ENCODE measurements around the gene PUS1. TPM values are rescaled to one million over a fixed set of nuclear protein-coding genes. Genes with fewer than 3 reads are reported as not detected.
"Not testable (repeated sequence)": the region's sequence is repeated elsewhere in the genome, so short reads cannot be mapped to it uniquely, and the experiment has no call there.

Gene PUS1
- total and polyA plus RNA-seq, 2 donors from 2014 or later, result 16.1 to 28.8 TPM

DNA sequence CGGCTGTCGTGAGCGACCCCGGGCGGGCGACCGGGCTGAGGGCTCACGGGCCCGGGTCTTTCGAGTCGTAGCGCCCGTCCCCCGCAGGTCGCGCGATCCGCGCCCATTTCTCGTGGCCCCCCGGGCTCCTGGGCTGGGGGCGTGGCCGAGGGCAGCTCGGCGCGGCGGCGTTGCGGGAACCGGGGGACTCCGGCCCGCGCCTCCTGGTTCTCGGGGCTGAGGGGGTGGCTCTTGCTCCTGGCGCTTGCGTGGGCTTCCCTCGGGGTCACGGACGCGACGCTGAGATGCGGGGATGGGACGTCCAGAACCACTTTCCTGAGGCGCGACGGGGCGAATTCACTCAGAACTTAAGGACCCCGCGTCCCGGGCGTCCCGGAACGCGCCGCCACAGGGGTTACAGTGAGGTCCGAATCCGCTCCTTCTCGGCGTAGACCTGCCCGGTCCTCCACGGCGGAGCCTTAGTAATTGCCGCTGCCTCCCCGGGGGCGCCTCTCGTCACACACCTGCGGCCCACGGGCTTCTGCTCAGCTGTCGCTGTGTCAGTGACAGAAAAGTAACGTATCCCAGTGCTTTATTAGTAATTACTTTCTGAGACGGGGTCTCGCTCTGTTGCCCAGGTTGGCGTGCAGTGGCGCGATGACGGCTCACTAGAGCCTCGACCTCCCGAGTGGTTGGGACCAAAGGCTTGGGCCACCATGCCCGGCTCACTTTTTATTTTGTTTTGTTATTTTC is 21.3 kb downstream of the PUS1 start:
- Histone ChIP-seq H3K4me1 (ENCODE audit: control insufficient read depth in 2 of 3, insufficient read depth in 2 of 3, low read depth in 1 of 3, low read length in 3 of 3) (peaks cover 0 to 4% (median 0%) of the 10 kb centered on the region in 3 donors), H3K9me3 (ENCODE audit: control insufficient read depth in 2 of 3, insufficient read depth in 1 of 3, low read length in 3 of 3) (no peaks in the 10 kb centered on the region), H3K4me3 (ENCODE audit: low read length in 3 of 3) (peak overlapping the region; percentile 61 to 78 (median 68)), H3K36me3 (ENCODE audit: control insufficient read depth in 2 of 3, insufficient read depth in 3 of 3, low read length in 3 of 3) (no peaks in the 10 kb centered on the region), H3K27ac (ENCODE audit: low read depth in 2 of 2, low read length in 2 of 2) (peak overlapping the region in 1 of 2 donors; percentile 51), H3K9ac (ENCODE audit: low read length in 3 of 3) (peak overlapping the region; percentile 39 to 91 (median 77)), H3K27me3 (ENCODE audit: control insufficient read depth, insufficient read depth, low read length) (no peaks in the 10 kb centered on the region)
- TF ChIP-seq, protein P1, sequence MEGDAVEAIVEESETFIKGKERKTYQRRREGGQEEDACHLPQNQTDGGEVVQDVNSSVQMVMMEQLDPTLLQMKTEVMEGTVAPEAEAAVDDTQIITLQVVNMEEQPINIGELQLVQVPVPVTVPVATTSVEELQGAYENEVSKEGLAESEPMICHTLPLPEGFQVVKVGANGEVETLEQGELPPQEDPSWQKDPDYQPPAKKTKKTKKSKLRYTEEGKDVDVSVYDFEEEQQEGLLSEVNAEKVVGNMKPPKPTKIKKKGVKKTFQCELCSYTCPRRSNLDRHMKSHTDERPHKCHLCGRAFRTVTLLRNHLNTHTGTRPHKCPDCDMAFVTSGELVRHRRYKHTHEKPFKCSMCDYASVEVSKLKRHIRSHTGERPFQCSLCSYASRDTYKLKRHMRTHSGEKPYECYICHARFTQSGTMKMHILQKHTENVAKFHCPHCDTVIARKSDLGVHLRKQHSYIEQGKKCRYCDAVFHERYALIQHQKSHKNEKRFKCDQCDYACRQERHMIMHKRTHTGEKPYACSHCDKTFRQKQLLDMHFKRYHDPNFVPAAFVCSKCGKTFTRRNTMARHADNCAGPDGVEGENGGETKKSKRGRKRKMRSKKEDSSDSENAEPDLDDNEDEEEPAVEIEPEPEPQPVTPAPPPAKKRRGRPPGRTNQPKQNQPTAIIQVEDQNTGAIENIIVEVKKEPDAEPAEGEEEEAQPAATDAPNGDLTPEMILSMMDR (IDR thresholded peaks at IDR 0.05; ENCODE audit: borderline replicate concordance, extremely low read depth, insufficient read depth), result no peak
- intact Hi-C loops (cut with DNase I), result no loop called here
- DNase-seq (peak; percentile 21 to 85 (median 43)), FAIRE-seq (no peak)

DNA sequence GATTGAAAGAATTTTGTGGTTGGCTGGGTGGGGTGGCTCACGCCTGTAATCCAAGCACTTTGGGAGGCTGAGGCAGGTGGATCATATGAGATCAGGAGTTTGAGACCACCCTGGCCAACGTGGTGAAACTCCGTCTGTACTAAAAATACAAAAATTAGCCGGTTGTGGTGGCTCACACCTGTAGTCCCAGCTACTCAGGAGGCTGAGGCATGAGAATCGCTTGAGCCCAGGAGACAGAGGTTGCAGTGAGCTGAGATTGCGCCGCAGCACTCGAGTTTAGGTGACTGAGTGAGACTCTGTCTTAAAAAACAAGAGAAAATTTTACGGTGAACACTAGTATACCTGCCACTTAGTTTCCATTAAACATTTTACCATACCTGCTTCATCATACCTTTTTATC is 24.7 kb downstream of the PUS1 start:
- H3K4me3 ChIP-seq (ENCODE audit: low read length in 3 of 3); FAIRE-seq: not testable (repeated sequence)

DNA sequence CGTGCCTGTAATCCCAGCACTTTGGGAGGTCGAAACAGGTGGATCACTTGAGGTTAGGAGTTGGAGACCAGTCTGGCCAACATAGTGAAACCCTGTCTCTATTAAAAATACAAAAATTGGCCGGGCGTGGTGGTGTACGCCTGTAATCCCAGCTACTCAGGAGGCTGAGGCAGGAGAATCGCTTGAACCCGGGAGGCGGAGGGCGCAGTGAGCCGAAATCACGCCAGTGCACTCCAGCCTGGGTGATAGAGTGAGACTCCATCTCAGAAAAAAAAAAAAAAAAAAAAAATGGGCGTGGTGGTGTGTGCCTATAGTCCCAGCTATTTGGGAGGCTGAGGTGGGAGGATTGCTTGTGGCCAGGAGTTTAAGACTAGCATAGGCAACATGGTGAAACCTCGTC is 25.4 kb downstream of the PUS1 start:
- H3K27ac ChIP-seq (ENCODE audit: low read depth in 2 of 2, low read length in 2 of 2); H3K27me3 ChIP-seq (ENCODE audit: control insufficient read depth, insufficient read depth, low read length); H3K4me3 ChIP-seq (ENCODE audit: low read length in 3 of 3); H3K4me1 ChIP-seq (ENCODE audit: control insufficient read depth in 2 of 3, insufficient read depth in 2 of 3, low read depth in 1 of 3, low read length in 3 of 3); H3K9ac ChIP-seq (ENCODE audit: low read length in 3 of 3); H3K36me3 ChIP-seq (ENCODE audit: control insufficient read depth in 2 of 3, insufficient read depth in 3 of 3, low read length in 3 of 3); FAIRE-seq; H3K9me3 ChIP-seq (ENCODE audit: control insufficient read depth in 2 of 3, insufficient read depth in 1 of 3, low read length in 3 of 3); intact Hi-C loops (cut with DNase I): not testable (repeated sequence)
- DNase-seq, result peak in 1 of 5 donors; percentile 18

More for the DNA sequence above, 24.7 kb downstream of the PUS1 start:
- H3K27me3 ChIP-seq (ENCODE audit: control insufficient read depth, insufficient read depth, low read length); H3K9ac ChIP-seq (ENCODE audit: low read length in 3 of 3); H3K36me3 ChIP-seq (ENCODE audit: control insufficient read depth in 2 of 3, insufficient read depth in 3 of 3, low read length in 3 of 3); H3K27ac ChIP-seq (ENCODE audit: low read depth in 2 of 2, low read length in 2 of 2); H3K4me1 ChIP-seq (ENCODE audit: control insufficient read depth in 2 of 3, insufficient read depth in 2 of 3, low read depth in 1 of 3, low read length in 3 of 3); intact Hi-C loops (cut with DNase I); H3K9me3 ChIP-seq (ENCODE audit: control insufficient read depth in 2 of 3, insufficient read depth in 1 of 3, low read length in 3 of 3): not testable (repeated sequence)
- DNase-seq, result peak in 1 of 5 donors; percentile 10

DNA sequence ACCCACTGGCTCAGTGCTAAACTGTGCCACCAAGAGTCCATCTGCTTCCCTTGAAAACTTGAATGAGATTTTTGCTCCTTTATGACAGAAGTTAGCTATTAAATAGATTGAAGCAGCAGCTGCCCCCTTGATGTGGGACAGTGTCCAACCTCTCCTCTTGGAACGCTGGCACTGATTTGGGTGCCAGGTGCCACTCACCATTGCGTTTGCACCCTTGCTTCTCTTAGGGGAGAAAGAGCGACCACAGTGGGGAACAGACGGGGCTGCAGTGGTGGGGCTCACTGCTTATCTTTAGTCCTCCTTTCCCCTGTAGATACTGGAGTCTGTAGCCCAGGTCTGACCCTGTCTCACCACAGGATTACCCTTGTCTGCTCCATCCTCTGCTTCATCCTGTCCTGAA is 30.0 kb downstream of the PUS1 start:
- no peak overlapping the region for H3K9ac ChIP-seq (ENCODE audit: low read length in 3 of 3)
- peaks cover 0 to 3% (median 2%) of the 10 kb centered on the region in 3 donors for H3K4me1 ChIP-seq (ENCODE audit: control insufficient read depth in 2 of 3, insufficient read depth in 2 of 3, low read depth in 1 of 3, low read length in 3 of 3)
- no peaks in the 10 kb centered on the region for H3K9me3 ChIP-seq (ENCODE audit: control insufficient read depth in 2 of 3, insufficient read depth in 1 of 3, low read length in 3 of 3)
- no peak overlapping the region for H3K27ac ChIP-seq (ENCODE audit: low read depth in 2 of 2, low read length in 2 of 2)
- TF ChIP-seq, protein P1 (IDR thresholded peaks at IDR 0.05; ENCODE audit: borderline replicate concordance, extremely low read depth, insufficient read depth), result no peak
- intact Hi-C loops (cut with DNase I), result no loop called here
- H3K27me3 ChIP-seq (ENCODE audit: control insufficient read depth, insufficient read depth, low read length), result no peaks in the 10 kb centered on the region
- peak in 1 of 5 donors; percentile 20 for DNase-seq
- FAIRE-seq, result no peak
- H3K4me3 ChIP-seq (ENCODE audit: low read length in 3 of 3), result no peak overlapping the region
- H3K36me3 ChIP-seq (ENCODE audit: control insufficient read depth in 2 of 3, insufficient read depth in 3 of 3, low read length in 3 of 3), result no peaks in the 10 kb centered on the region

All from kidney (tissue), 14 donors.